Activated naive CD4-positive, alpha-beta T cell (primary cell): Measurements from ENCODE around the gene BMPR1A.
"Not testable (repeated sequence)": the region's sequence is repeated elsewhere in the genome, so short reads cannot be mapped to it uniquely, and the experiment has no call there.

Experiments used
- DNase-seq, 4 experiments: peaks; one replicate each; lab custom pipeline; 2025; lab: John Stamatoyannopoulos, UW

The BMPR1A gene

GRCh38 chr10:86888585-86889381, 132.4 kb downstream of the BMPR1A start:
- DNase-seq = no peak

- DNase-seq = no peak
Measured at GRCh38 chr10:86889997-86890396, 133.6 kb downstream of the BMPR1A start.

GRCh38 chr10:86898511-86898910, 142.1 kb downstream of the BMPR1A start:
- DNase-seq = no peak

GRCh38 chr10:86899132-86899531, 142.7 kb downstream of the BMPR1A start:
- DNase-seq = no peak

GRCh38 chr10:86899670-86900276, 143.4 kb downstream of the BMPR1A start:
- peak in 1 of 4 experiments; percentile 0 for DNase-seq

- DNase-seq = no peak
Measured at GRCh38 chr10:86900955-86901354, 144.5 kb downstream of the BMPR1A start.

GRCh38 chr10:86904600-86904999, 148.2 kb downstream of the BMPR1A start:
- no peak for DNase-seq

GRCh38 chr10:86905429-86905828, 149.0 kb downstream of the BMPR1A start:
- DNase-seq = no peak

GRCh38 chr10:86914734-86915133, 158.3 kb downstream of the BMPR1A start:
- DNase-seq = no peak

GRCh38 chr10:86918022-86918471, 161.6 kb downstream of the BMPR1A start:
- DNase-seq = no peak

GRCh38 chr10:86922553-86922961, 166.1 kb downstream of the BMPR1A start:
- no peak for DNase-seq

- no peak for DNase-seq
Measured at GRCh38 chr10:86929468-86930380, 173.3 kb downstream of the BMPR1A start.

- no peak for DNase-seq
Measured at GRCh38 chr10:86931872-86932271, 175.5 kb downstream of the BMPR1A start.

GRCh38 chr10:86932674-86933073, 176.3 kb downstream of the BMPR1A start:
- no peak for DNase-seq

- not testable (repeated sequence) for DNase-seq
Measured at GRCh38 chr10:86934162-86934711, 177.8 kb downstream of the BMPR1A start.

- no peak for DNase-seq
Measured at GRCh38 chr10:86936661-86937501, 180.5 kb downstream of the BMPR1A start.

- no peak for DNase-seq
Measured at GRCh38 chr10:86937502-86938154, 181.2 kb downstream of the BMPR1A start.

- DNase-seq = no peak
Measured at GRCh38 chr10:86938260-86938659, 181.8 kb downstream of the BMPR1A start.

- DNase-seq = not testable (repeated sequence)
Measured at GRCh38 chr10:86940076-86940475, 183.7 kb downstream of the BMPR1A start.

GRCh38 chr10:86940677-86941076, 184.3 kb downstream of the BMPR1A start:
- DNase-seq = no peak

GRCh38 chr10:86941426-86941825, 185.0 kb downstream of the BMPR1A start:
- no peak for DNase-seq
